ENCODE measurements around the gene DLX2. TPM values are rescaled to one million over a fixed set of nuclear protein-coding genes. Genes with fewer than 3 reads are reported as not detected.

DLX2 gene
- total and polyA plus RNA-seq, 4 donors: 0.01 to 0.26 TPM; not detected in 2

- H3K4me1 ChIP-seq (ENCODE audit: control insufficient read depth in 5 of 5, insufficient read depth in 5 of 5, low read length in 5 of 5): no peaks in the 10 kb centered on the region
- H3K27ac ChIP-seq (ENCODE audit: low read depth in 1 of 2, low read length in 1 of 2): no peak overlapping the region
- no peaks in the 10 kb centered on the region for H3K9me3 ChIP-seq (ENCODE audit: control insufficient read depth in 4 of 4, insufficient read depth in 3 of 4, low read length in 3 of 4)
- ATAC-seq (ENCODE audit: insufficient read depth, low FRiP score) (no peak), DNase-seq (no peak)
- H3K36me3 ChIP-seq (ENCODE audit: control insufficient read depth in 4 of 4, insufficient read depth in 4 of 4, low read length in 4 of 4): no peaks in the 10 kb centered on the region
- H3K4me3 ChIP-seq: no peak overlapping the region
- 97 to 99% methylated on average over 5 of the region's 5 CpGs for WGBS, 2 donors
- H3K27me3 ChIP-seq (ENCODE audit: control insufficient read depth in 3 of 3, insufficient read depth in 3 of 3, low read length in 2 of 3): no peaks in the 10 kb centered on the region
- no peak for TF ChIP-seq CTCF (IDR thresholded peaks at IDR 0.05; ENCODE audit: control extremely low read depth, extremely low read depth)
- H3K9ac ChIP-seq (ENCODE audit: insufficient read depth in 1 of 2, low read length in 2 of 2): no peak overlapping the region
These were observed 44.0 kb downstream of the DLX2 start for GRCh38 chr2:172058660-172059059.

- no peak for TF ChIP-seq CTCF (IDR thresholded peaks at IDR 0.05; ENCODE audit: control extremely low read depth, extremely low read depth)
- Histone ChIP-seq H3K4me1 (ENCODE audit: control insufficient read depth in 5 of 5, insufficient read depth in 5 of 5, low read length in 5 of 5) (peaks cover 0 to 13% (median 8%) of the 10 kb centered on the region in 5 donors), H3K9ac (ENCODE audit: insufficient read depth in 1 of 2, low read length in 2 of 2) (no peak overlapping the region), H3K27ac (ENCODE audit: low read depth in 1 of 2, low read length in 1 of 2) (no peak overlapping the region), H3K27me3 (ENCODE audit: control insufficient read depth in 3 of 3, insufficient read depth in 3 of 3, low read length in 2 of 3) (no peaks in the 10 kb centered on the region), H3K9me3 (ENCODE audit: control insufficient read depth in 4 of 4, insufficient read depth in 3 of 4, low read length in 3 of 4) (no peaks in the 10 kb centered on the region), H3K4me3 (no peak overlapping the region), H3K36me3 (ENCODE audit: control insufficient read depth in 4 of 4, insufficient read depth in 4 of 4, low read length in 4 of 4) (no peaks in the 10 kb centered on the region)
- ATAC-seq (ENCODE audit: insufficient read depth, low FRiP score) (no peak), DNase-seq (no peak)
- 95 to 98% methylated on average over 2 of the region's 2 CpGs for WGBS, 2 donors
These were observed 46.4 kb downstream of the DLX2 start for GRCh38 chr2:172056293-172056692.

- WGBS, 2 donors: 91 to 95% methylated on average over 1 of the region's 1 CpG
- no peak for DNase-seq
- H3K9ac ChIP-seq (ENCODE audit: insufficient read depth in 1 of 2, low read length in 2 of 2): no peak overlapping the region
- H3K4me3 ChIP-seq: no peak overlapping the region
- H3K27ac ChIP-seq (ENCODE audit: low read depth in 1 of 2, low read length in 1 of 2): no peak overlapping the region
- no peak for ATAC-seq (ENCODE audit: insufficient read depth, low FRiP score)
- TF ChIP-seq CTCF (IDR thresholded peaks at IDR 0.05; ENCODE audit: control extremely low read depth, extremely low read depth): no peak
- peaks cover 0 to 16% (median 8%) of the 10 kb centered on the region in 5 donors for H3K4me1 ChIP-seq (ENCODE audit: control insufficient read depth in 5 of 5, insufficient read depth in 5 of 5, low read length in 5 of 5)
- H3K9me3 ChIP-seq (ENCODE audit: control insufficient read depth in 4 of 4, insufficient read depth in 3 of 4, low read length in 3 of 4): no peaks in the 10 kb centered on the region
- H3K27me3 ChIP-seq (ENCODE audit: control insufficient read depth in 3 of 3, insufficient read depth in 3 of 3, low read length in 2 of 3): no peaks in the 10 kb centered on the region
- H3K36me3 ChIP-seq (ENCODE audit: control insufficient read depth in 4 of 4, insufficient read depth in 4 of 4, low read length in 4 of 4): no peaks in the 10 kb centered on the region
These were observed 49.2 kb downstream of the DLX2 start for GRCh38 chr2:172053486-172053885.

All from lung (tissue), 12 donors.